Panc1 (cell line): Measurements from ENCODE around the gene CACNG3. TPM values are rescaled to one million over a fixed set of nuclear protein-coding genes. Genes with fewer than 3 reads are reported as not detected.
"Not testable (repeated sequence)": the region's sequence is repeated elsewhere in the genome, so short reads cannot be mapped to it uniquely, and the experiment has no call there.

Experiments
- ATAC-seq: fragments of 200-7000 bp; cut with Tn5 transposase; 2 replicates; pipeline ENCODE4 v1.9.1; 2020; ENCODE audit warnings: mild to moderate bottlenecking, moderate library complexity
- BruUV-seq: library from RNA; stranded (reverse); fragments of 400-500 nt; replicated peaks from 2 replicates; lab custom pipeline; 2021; lab: Mats Ljungman, UMichigan
- CTCF ChIA-PET: fragments of 300-600 bp; sonication (Branson Sonifier 250); formaldehyde crosslinking; loops from one replicate; lab custom pipeline; 2022; ENCODE audit warnings: antibody characterized with exemption; lab: Charles Lee
- POLR2A ChIA-PET: fragments of 300-600 bp; sonication (Branson Sonifier 250); formaldehyde crosslinking; loops from one replicate; lab custom pipeline; 2022; ENCODE audit warnings: antibody characterized with exemption; lab: Charles Lee
- DNase-seq: peaks from one replicate; pipeline ENCODE4 v3.0.0-alpha.2; 2010; ENCODE audit warnings: low read depth, low spot score
- H3K27ac ChIP-seq: 2 replicates; pipeline ENCODE4 v1.5.1; 2011; ENCODE audit warnings: mild to moderate bottlenecking, low read length, inconsistent platforms
- H3K27me3 ChIP-seq: fragments of 200-500 bp; sonication (Bioruptor generic); 2 replicates; pipeline ENCODE4 v1.6.0; 2014; ENCODE audit warnings: low read length, inconsistent platforms; ENCODE audit not compliant: control insufficient read depth, insufficient read depth
- H3K36me3 ChIP-seq: fragments of 200-500 bp; sonication (Bioruptor generic); 2 replicates; pipeline ENCODE4 v1.5.1; 2014; ENCODE audit warnings: inconsistent platforms, mild to moderate bottlenecking, low read length, moderate library complexity; ENCODE audit not compliant: control insufficient read depth, insufficient read depth
- H3K4me1 ChIP-seq: 2 replicates; pipeline ENCODE4 v1.5.1; 2011; ENCODE audit warnings: inconsistent platforms, mild to moderate bottlenecking, low read length, moderate library complexity; ENCODE audit not compliant: control insufficient read depth, insufficient read depth
- H3K4me3 ChIP-seq, 2 experiments: 2 replicates each; pipeline ENCODE4 v1.5.1; 2011 to 2012; ENCODE audit warnings: low read depth in 2 of 2, low read length in 2 of 2, mild to moderate bottlenecking in 2 of 2, inconsistent platforms in 1 of 2, moderate library complexity in 1 of 2
- H3K9me3 ChIP-seq: fragments of 200-500 bp; sonication (Bioruptor generic); 2 replicates; pipeline ENCODE4 v1.5.1; 2014; ENCODE audit warnings: low read depth, mild to moderate bottlenecking, inconsistent platforms, low read length, moderate library complexity; ENCODE audit not compliant: control insufficient read depth, insufficient read depth
- POLR2AphosphoS5 ChIP-seq: IDR thresholded peaks from 2 replicates; pipeline ENCODE4 v1.6.1; 2012; ENCODE audit warnings: mild to moderate bottlenecking, low read depth, low read length, moderate library complexity
- REST ChIP-seq, 2 experiments: IDR thresholded peaks; 2 replicates each; pipeline ENCODE4 v1.6.1; 2011 to 2012; ENCODE audit warnings: low read depth in 2 of 2, control low read depth in 1 of 2, low read length in 1 of 2, mild to moderate bottlenecking in 1 of 2, moderate library complexity in 1 of 2; ENCODE audit not compliant: insufficient read depth in 1 of 2
- SIN3A ChIP-seq: IDR thresholded peaks from 2 replicates; pipeline ENCODE4 v1.6.1; 2012; ENCODE audit warnings: low read depth, mild to moderate bottlenecking, low read length, moderate library complexity, borderline replicate concordance; ENCODE audit not compliant: insufficient read depth
- TCF7L2 ChIP-seq: IDR thresholded peaks from 2 replicates; pipeline ENCODE4 v1.6.1; 2011; ENCODE audit warnings: mild to moderate bottlenecking, low read depth, low read length, inconsistent platforms
- in situ Hi-C: cut with HindIII; loops from 2 replicates; pipeline ENCODE4 v1.10.0; 2016; ENCODE audit warnings: low sequenced_read_pairs, low pct_unique_long_range_greater_than_20kb
- intact Hi-C: fragments of 100-400 bp; cut with micrococcal nuclease; formaldehyde crosslinking; loops from one replicate; pipeline ENCODE4 v1.10.0; 2022; ENCODE audit not compliant: unreplicated experiment
- total RNA-seq: library from RNA; stranded (reverse); gene quantifications from one replicate; pipeline ENCODE4 v1.2.1, GENCODE V29; 2021; ENCODE audit not compliant: unreplicated experiment
- TF ChIP-seq, protein P1 (sequence below): fragments of 450-650 bp; IDR thresholded peaks from 2 replicates; pipeline ENCODE4 v1.5.1; 2017; ENCODE audit warnings: mild to moderate bottlenecking

Gene CACNG3
- total RNA-seq, 1 experiment from 2014 or later = not detected

- Histone ChIP-seq H3K9me3 (no peaks in the 10 kb centered on the region), H3K4me1 (no peaks in the 10 kb centered on the region), H3K4me3 (no peak overlapping the region), H3K27ac (no peak overlapping the region), H3K27me3 (peaks cover 19% of the 10 kb centered on the region), H3K36me3 (no peaks in the 10 kb centered on the region)
- CTCF ChIA-PET = no interaction called here
- DNase-seq (no peak), ATAC-seq (no peak)
- POLR2A ChIA-PET = no interaction called here
- no peak for TF ChIP-seq SIN3A
- no peak for TF ChIP-seq TCF7L2
- no peak for TF ChIP-seq POLR2AphosphoS5
- TF ChIP-seq, protein P1, sequence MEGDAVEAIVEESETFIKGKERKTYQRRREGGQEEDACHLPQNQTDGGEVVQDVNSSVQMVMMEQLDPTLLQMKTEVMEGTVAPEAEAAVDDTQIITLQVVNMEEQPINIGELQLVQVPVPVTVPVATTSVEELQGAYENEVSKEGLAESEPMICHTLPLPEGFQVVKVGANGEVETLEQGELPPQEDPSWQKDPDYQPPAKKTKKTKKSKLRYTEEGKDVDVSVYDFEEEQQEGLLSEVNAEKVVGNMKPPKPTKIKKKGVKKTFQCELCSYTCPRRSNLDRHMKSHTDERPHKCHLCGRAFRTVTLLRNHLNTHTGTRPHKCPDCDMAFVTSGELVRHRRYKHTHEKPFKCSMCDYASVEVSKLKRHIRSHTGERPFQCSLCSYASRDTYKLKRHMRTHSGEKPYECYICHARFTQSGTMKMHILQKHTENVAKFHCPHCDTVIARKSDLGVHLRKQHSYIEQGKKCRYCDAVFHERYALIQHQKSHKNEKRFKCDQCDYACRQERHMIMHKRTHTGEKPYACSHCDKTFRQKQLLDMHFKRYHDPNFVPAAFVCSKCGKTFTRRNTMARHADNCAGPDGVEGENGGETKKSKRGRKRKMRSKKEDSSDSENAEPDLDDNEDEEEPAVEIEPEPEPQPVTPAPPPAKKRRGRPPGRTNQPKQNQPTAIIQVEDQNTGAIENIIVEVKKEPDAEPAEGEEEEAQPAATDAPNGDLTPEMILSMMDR = no peak
- TF ChIP-seq REST (IDR thresholded peaks at IDR 0.05; ENCODE audit: insufficient read depth in 1 of 2, low read depth in 2 of 2, low read length in 1 of 2) = no peak
- in situ Hi-C loops (no loop called here), intact Hi-C loops (no loop called here)
- BruUV-seq = no TSS peak
These were observed 41.2 kb downstream of the CACNG3 start for GRCh38 chr16:24297375-24297774.

DNA sequence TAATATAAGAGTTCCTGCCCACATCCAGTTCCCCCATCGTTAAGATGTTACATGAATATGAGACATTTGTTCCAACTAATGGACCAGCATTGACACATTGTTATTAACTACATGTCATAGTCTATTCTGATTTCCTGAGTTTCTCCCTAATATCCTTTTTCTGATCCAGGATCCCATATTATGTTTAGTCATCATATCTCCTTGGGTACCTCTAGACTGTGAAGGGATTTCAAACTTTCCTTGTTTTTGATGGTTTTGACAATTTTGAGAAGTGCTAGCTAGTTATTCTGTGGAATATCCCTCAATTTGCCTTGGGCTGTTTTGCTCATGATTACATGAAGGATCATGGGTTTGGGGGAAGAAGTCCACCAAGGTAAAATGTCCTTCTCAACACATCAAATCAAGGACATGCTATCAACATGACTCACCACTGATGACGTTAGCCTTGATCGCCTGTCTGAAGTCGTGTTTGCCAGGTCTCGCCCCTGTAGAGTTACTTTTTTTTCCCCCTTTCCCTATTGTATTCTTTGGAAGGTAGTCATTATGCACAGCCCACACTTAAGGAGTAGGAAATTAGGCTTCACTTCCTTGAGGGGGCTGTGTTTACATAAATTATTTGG is 42.5 kb downstream of the CACNG3 start:
- Histone ChIP-seq H3K36me3 (no peaks in the 10 kb centered on the region), H3K9me3 (no peaks in the 10 kb centered on the region), H3K4me1 (no peaks in the 10 kb centered on the region), H3K27me3 (peaks cover 11% of the 10 kb centered on the region), H3K27ac (no peak overlapping the region), H3K4me3 (no peak overlapping the region)
- TF ChIP-seq REST (IDR thresholded peaks at IDR 0.05; ENCODE audit: insufficient read depth in 1 of 2, low read depth in 2 of 2, low read length in 1 of 2) (no peak), POLR2AphosphoS5 (no peak)
- BruUV-seq = no TSS peak
- ChIA-PET POLR2A (no interaction called here), CTCF (no interaction called here)
- DNase-seq (no peak), ATAC-seq (no peak)
- intact Hi-C loops (no loop called here), in situ Hi-C loops (no loop called here)

DNA sequence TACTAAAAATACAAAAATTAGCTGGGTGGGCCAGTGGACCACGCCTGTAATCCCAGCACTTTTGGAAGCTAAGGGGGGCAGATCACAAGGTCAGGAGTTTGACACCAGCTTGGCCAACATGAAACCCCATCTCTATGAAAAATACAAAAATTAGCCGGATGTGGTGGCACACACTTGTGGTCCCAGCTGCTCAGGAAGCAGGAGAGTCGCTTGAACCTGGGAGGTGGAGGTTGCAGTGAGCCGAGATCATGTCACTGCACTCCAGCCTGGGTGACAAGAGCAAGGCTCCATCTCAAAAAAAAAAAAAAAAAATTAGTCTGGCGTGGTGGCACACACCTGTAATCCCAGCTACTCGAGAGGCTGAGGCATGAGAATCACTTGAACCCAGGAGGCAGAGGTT is 44.6 kb downstream of the CACNG3 start:
- BruUV-seq, H3K27ac ChIP-seq, POLR2A ChIA-PET, CTCF ChIA-PET, in situ Hi-C loops, H3K4me3 ChIP-seq, H3K4me1 ChIP-seq, ATAC-seq, H3K36me3 ChIP-seq, H3K9me3 ChIP-seq, H3K27me3 ChIP-seq, DNase-seq, intact Hi-C loops: not testable (repeated sequence)
